Measurements from ENCODE around the gene COL5A1. TPM values are rescaled to one million over a fixed set of nuclear protein-coding genes. Genes with fewer than 3 reads are reported as not detected.

Gene COL5A1
- total RNA-seq, 4 donors from 2014 or later: 4.9 to 97.4 (median 11.9) TPM

GRCh38 chr9:134768332-134768708 is 126.7 kb downstream of the COL5A1 start:
- Histone ChIP-seq H3K27ac (peak overlapping the region in 1 of 4 donors; percentile 39), H3K9me3 (no peaks in the 10 kb centered on the region), H3K4me3 (no peak overlapping the region), H3K4me1 (no peaks in the 10 kb centered on the region), H3K27me3 (no peaks in the 10 kb centered on the region), H3K36me3 (no peaks in the 10 kb centered on the region)
- TF ChIP-seq POLR2A (IDR thresholded peaks at IDR 0.05): no peak
- TF ChIP-seq CTCF (IDR thresholded peaks at IDR 0.05): no peak
- DNase-seq: no peak

GRCh38 chr9:134768709-134769351 is 127.2 kb downstream of the COL5A1 start:
- TF ChIP-seq CTCF (IDR thresholded peaks at IDR 0.05) (no peak), POLR2A (IDR thresholded peaks at IDR 0.05) (no peak)
- Histone ChIP-seq H3K27ac (peak overlapping the region in 1 of 4 donors; percentile 39), H3K4me3 (no peak overlapping the region), H3K27me3 (no peaks in the 10 kb centered on the region), H3K9me3 (no peaks in the 10 kb centered on the region), H3K36me3 (no peaks in the 10 kb centered on the region), H3K4me1 (no peaks in the 10 kb centered on the region)
- no peak for DNase-seq

GRCh38 chr9:134770972-134771971 is 129.7 kb downstream of the COL5A1 start:
- no peak overlapping the region for H3K27ac ChIP-seq
- no peaks in the 10 kb centered on the region for H3K4me1 ChIP-seq
- no peaks in the 10 kb centered on the region for H3K9me3 ChIP-seq
- no peaks in the 10 kb centered on the region for H3K27me3 ChIP-seq
- H3K4me3 ChIP-seq: no peak overlapping the region
- DNase-seq: no peak
- H3K36me3 ChIP-seq: no peaks in the 10 kb centered on the region
- TF ChIP-seq POLR2A (IDR thresholded peaks at IDR 0.05): no peak
- no peak for TF ChIP-seq CTCF (IDR thresholded peaks at IDR 0.05)

GRCh38 chr9:134772331-134772730 is 130.7 kb downstream of the COL5A1 start:
- H3K36me3 ChIP-seq: no peaks in the 10 kb centered on the region
- H3K9me3 ChIP-seq: no peaks in the 10 kb centered on the region
- H3K27me3 ChIP-seq: no peaks in the 10 kb centered on the region
- H3K4me3 ChIP-seq: no peak overlapping the region
- no peak for DNase-seq
- no peak overlapping the region for H3K27ac ChIP-seq
- no peak for TF ChIP-seq CTCF (IDR thresholded peaks at IDR 0.05)
- no peak for TF ChIP-seq POLR2A (IDR thresholded peaks at IDR 0.05)
- no peaks in the 10 kb centered on the region for H3K4me1 ChIP-seq

DNA sequence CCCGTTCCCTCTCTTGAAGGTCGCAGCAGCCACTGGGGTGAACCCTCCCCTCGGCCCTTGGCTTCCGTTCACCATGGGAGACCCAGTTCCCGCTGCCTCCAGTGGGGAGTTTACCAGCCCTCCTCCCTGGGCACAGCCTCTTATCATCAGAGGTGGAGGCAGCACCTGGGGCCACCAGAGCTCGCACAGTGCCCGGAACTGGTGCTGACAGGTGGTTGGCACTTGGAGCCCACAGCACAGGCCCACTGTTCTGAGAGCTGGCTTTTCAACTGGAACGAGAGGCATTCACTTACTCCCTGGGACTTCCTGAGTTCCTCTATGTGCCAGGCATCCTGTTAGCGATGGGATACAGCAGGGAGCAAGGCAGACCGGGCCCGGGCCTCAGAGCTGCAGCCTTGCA is 132.2 kb downstream of the COL5A1 start:
- TF ChIP-seq CTCF (IDR thresholded peaks at IDR 0.05): no peak
- no peak for TF ChIP-seq POLR2A (IDR thresholded peaks at IDR 0.05)
- Histone ChIP-seq H3K9me3 (no peaks in the 10 kb centered on the region), H3K4me1 (no peaks in the 10 kb centered on the region), H3K27ac (no peak overlapping the region), H3K36me3 (no peaks in the 10 kb centered on the region), H3K4me3 (no peak overlapping the region), H3K27me3 (no peaks in the 10 kb centered on the region)
- no peak for DNase-seq

Measured in Peyer's patch (tissue), 4 donors.